Activated CD4-positive, alpha-beta T cell treated with anti-CD3 and anti-CD28 coated beads, Interleukin-2, amount 50 U/mL, for 24 hours (primary cell): ENCODE data around the gene IFITM10.

Experiments
- DNase-seq, 2 donors: peaks; one replicate each; pipeline ENCODE4 v3.0.0-alpha.2; 2020; ENCODE audit warnings: low read depth in 1 of 2, low spot score in 1 of 2

Gene IFITM10

GRCh38 chr11:1741741-1742140 lies 8.7 kb downstream of the IFITM10 start:
- no peak for DNase-seq

- no peak for DNase-seq
Observed at GRCh38 chr11:1740786-1741530, 9.4 kb downstream of the IFITM10 start.

- no peak for DNase-seq
Observed at GRCh38 chr11:1739576-1739975, 10.8 kb downstream of the IFITM10 start.

- DNase-seq: no peak
Observed at GRCh38 chr11:1738380-1738779, 12.0 kb downstream of the IFITM10 start.

- no peak for DNase-seq
Observed at GRCh38 chr11:1737080-1737757, 13.2 kb downstream of the IFITM10 start.

DNA sequence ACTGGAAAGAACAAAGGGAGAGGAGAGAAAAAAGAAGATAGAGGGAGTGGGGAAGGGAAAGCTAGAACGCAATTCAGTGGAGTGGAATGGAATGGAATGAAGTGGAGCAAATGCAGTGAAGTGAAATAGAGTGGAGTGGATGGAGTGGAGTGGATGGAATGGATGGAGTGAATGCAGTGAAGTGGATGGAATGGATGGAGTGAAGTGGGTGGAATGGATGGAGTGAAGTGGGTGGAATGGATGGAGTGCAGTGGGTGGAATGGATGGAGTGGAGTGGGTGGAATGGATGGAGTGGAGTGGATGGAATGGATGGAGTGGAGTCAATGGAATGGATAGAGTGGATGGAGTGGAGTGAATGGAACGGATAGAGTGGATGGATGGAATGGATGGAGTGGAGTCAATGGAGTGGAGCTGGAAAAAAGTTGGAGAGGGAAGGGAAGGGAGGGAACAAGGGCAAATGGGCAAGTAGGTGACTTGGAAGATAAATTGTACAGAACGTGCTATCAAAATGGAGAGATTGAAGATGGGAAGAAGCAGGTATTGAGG lies 13.9 kb downstream of the IFITM10 start:
- DNase-seq: no peak

GRCh38 chr11:1735271-1735670 lies 15.1 kb downstream of the IFITM10 start:
- DNase-seq: no peak

GRCh38 chr11:1734641-1735081 lies 15.7 kb downstream of the IFITM10 start:
- DNase-seq: no peak

DNA sequence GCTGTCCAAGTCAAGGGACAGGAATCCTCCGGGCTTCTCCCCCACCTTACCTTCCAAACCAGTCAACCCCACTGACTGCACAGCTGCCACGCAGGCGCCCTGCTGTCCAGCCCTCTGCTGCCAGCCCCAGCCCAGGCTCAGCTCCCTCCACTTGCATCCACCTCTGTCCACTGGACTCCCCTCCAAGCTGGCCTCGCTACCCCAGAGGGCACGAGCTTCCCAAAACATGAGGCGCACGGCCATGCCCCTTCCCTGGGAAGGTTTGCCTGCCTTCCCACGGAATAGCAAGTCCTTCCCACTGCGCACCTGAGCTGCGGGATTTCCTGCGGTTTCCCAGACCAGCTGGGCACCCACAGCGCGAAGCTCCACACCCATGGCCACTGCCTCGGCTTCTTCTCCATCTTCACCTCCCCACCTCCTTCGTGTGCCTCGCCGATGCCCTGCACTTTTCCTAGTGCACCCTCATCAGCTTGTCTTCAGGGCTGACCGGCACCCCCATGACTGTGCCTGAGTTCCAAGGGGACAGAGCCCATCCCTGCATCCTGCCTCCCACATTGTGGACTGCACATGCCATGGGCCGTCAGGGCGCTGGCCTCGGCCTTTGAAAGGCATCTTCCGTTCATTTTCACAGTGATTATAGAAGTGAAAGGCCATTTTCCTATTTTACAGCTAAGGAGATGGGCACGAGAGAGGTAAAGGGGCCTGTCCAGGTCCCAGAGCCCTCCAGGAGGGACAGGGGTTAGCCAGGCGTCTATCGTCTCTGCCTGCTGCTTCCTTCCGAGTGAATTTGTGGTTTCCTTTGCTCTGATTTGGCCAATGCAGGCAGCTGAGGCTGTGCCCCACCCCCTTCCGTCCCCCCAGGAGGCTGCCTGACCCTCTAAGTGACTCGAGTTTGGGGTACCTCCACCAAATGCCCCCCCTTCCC lies 16.4 kb downstream of the IFITM10 start:
- DNase-seq: no peak

- DNase-seq: no peak
Observed at GRCh38 chr11:1733009-1733715, 17.2 kb downstream of the IFITM10 start.

DNA sequence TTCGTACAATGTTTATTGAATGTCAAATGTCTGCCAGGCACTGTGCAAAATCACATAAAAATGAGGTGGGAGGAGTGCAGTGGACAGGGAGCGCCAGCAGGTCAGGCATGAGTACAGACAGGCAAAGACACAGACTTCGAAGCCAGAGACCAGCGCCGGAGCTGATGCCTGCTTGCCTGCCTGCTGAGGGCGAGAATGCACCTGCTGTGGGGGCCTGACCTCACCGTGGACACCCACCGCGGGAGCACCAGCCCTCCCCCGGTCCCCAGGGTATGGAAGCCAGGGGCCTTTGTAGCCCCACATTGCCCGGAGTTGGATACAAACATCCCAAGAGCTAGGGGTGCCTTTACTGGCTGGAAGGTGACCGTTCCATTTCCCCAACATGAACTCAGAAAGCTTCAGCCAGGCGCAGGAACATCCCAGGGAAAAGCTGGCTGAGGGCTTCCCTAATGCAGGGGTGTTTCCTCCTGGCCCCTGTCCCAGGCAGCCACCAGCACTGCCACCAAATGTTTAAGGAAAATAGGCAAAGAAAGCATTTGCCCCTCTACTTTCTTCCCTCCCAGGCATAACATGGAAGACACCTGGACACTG lies 17.9 kb downstream of the IFITM10 start:
- DNase-seq: no peak

DNA sequence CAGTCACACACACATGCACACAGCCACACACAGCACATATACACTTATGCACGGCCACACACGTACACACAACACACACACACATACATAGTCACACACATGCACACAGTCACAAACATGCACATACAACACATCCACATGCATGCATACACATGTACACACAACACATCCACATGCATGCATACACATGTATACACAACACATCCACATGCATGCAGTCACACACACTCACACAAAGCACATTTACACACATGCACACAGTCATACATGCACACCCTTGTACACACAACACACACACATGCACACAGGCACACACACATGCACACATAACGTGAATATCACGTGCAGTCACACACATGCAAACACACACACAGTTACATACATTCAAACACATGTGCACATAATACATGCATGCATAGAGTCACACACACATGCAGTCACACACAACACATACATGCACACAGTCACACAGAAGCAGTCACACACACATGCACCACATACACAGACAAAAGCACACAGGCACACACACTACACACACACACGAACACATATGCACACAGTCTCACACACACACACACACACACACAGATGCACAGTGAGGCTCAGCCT lies 18.8 kb downstream of the IFITM10 start:
- DNase-seq: no peak

DNA sequence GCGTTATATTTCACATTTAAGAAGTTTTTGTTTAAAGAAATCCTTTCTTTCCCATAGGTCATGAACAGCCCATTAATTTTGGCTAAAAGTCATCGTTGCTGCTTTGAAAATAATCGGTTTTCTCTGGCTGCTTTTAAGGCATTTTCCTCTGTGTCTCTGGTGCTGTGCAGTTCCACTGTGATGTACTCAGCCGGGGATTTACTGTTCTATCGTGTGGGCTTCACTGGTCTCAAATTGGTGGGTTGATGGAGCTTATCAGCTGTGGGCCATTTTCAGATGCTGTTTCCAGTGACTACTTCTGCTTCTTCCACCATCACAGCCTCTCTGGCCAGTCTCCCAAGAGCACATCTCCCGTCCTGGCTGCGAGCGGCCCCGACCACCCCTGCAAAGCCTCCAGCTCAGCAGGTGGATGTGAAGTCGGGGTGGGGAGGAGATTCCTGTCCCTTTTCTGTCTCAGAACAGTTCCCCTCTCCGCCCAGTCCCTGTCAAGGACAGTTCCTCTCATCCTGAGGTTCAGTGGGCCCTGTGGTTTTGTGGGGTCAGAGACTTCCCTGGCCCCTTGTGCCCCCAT lies 20.3 kb downstream of the IFITM10 start:
- DNase-seq: no peak

DNA sequence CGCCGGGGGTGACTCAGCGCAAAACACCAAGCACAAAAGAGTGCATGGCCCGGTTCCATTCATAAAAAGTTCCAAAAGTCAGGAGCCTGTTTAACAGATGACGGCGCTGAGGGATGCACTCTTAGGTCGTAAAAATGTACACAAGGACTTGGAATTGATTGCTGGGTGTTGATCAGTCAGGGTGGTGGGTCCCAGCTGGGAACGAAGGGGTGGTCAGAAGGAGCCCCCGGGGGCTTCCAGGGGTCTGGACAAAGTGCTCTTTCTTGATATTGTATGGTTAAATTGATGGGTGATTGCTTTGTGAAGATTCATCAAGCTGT lies 20.7 kb downstream of the IFITM10 start:
- DNase-seq: no peak

- no peak for DNase-seq
Observed at GRCh38 chr11:1728931-1729691, 21.3 kb downstream of the IFITM10 start.

DNA sequence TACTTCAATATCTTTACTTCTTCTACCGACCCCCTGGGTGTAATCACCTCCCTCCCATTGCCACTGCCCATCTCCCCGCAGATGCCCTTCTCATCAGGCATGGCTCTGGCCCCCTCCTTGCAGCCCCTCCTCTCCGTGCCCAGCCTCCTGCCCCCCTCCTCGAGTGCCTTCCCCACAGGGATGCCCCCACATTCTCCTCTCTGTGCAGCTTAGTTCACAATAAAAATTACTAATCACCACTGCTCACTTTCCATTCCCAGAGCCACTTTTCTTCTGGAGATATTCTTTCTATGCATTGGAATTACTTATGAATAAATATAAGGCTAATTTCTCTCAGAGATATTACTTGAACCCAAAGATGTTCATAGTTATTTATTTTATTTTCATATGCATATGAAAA lies 22.1 kb downstream of the IFITM10 start:
- no peak for DNase-seq

- no peak for DNase-seq
Observed at GRCh38 chr11:1727861-1728260, 22.5 kb downstream of the IFITM10 start.

GRCh38 chr11:1727096-1727690 lies 23.2 kb downstream of the IFITM10 start:
- no peak for DNase-seq

- DNase-seq: no peak
Observed at GRCh38 chr11:1719781-1720180, 30.6 kb downstream of the IFITM10 start.
